GM18499 (cell line): ENCODE data around the gene USP26.
"Not testable (repeated sequence)": the region's sequence is repeated elsewhere in the genome, so short reads cannot be mapped to it uniquely, and the experiment has no call there.

ENCODE experiments used
- ATAC-seq: cut with Tn5 transposase; IDR thresholded peaks from one replicate; pipeline ENCODE4 v1.9.1; 2021; ENCODE audit warnings: moderate number of reproducible peaks; ENCODE audit not compliant: insufficient read depth, unreplicated experiment

The USP26 gene

DNA sequence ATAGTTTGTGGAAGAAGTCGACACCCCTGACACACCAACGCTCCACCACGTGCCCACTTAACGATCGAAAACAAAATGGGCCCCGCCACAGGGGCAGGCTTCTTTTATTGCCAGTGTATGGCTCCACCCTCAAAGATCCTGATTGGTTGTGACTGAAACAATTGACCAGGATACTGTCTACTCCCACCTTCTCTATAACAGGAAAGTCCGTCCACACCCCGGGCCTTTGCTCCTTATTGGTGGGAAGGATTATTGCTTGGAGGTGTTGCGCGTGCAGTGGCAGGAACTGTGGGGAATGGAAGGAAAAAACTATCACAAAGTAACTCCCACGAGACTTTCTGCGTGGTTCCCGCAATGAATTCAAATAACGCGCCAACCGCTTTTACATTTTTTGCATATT lies at the start of gene USP26:
Gene USP26 (minus strand): TSS at position 79 of the 400 bp plus-strand sequence. CDS start 68,889 bp downstream, outside the sequence.
- no peak for ATAC-seq

DNA sequence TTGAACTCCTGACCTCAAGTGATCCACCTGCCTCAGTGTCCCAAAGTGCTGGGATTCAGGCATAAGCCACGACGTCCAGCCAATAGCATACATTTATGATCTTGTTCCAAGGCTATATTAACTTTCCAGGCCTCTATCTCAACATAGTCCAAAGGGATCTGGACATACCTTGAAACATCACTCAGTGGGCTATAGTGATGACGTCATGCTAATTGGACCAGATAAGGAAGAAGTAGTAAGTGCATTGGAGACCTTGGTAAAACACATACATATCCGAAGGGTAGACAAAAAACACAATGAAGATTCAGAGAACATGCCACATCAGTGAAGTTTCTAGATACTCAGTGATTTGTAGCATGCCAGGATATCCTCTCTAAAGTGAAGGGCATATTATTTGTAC lies 37.4 kb upstream of the USP26 start:
- ATAC-seq: no peak

DNA sequence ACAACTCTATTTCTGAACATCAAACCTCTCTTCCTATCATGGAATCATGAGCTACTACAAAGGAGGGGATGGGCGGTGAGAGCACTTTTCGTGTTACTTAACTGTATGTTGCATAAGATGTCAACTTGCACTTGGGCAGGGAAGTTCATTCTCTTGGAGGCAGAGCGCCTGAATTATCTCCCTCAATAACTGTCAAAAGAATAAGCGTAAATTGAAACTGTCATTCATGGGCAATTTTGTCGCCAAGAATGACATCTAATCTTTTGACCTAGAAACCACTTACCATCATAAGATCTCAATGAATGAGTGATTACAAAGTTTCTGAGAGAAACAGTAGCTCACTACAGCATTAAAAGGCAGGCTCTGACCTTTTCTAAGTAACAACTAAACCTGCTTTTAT lies 23.5 kb upstream of the USP26 start:
- no peak for ATAC-seq

DNA sequence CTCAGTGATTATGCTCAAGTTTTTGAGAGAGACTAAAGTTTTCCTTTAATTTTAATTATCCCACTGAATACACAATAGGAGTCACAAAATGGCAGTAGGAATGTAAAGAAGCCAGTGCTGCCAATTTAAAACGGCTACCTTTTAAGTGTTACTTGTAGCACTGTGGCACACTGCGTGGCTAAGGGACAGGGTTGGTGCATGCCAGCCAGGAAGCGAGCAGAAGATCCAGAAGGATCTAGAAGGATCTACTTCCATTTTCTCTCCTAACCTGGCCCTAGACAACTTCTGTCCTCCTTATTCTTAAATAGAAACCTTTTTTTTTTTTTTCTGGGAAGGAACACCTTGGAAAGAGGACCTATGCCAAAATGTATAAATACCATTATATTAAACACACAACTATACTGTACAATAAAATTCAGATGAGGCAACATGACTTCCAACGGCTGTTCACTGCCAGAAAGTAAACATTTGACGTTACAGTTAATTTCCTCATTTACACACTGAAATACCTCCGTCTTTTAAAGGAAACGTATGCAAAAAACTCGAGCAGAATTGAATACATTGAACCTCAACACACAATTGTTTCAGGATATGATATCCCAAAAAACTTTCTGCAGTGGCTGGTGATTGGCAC lies 2.7 kb downstream of the USP26 start:
- ATAC-seq: no peak

DNA sequence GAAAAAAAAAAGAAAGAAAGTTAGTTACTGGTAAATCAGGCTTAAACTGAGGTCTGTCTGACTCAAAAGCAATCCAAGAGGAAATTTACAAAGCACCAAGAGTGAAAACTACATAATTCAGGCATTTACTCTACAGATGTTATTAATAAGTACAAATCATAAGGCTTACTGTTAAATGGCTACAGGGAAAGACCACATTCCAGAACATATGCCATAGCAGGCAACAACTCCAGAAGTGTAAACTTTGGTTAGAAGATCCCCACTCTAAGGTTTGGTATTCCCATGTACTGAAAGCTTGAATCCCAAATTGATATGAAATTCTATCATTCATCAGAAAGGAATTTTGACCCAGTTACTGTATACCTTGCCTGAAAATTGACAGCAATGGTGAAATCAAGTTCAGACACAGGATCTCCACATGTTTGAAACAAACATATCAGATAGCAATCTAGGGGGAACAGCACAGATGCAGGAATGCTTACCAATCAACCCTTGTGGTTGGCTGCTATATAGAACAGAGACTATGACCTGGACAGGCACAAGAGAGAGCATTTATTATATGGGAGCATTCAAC lies 6.6 kb downstream of the USP26 start:
- no peak for ATAC-seq

DNA sequence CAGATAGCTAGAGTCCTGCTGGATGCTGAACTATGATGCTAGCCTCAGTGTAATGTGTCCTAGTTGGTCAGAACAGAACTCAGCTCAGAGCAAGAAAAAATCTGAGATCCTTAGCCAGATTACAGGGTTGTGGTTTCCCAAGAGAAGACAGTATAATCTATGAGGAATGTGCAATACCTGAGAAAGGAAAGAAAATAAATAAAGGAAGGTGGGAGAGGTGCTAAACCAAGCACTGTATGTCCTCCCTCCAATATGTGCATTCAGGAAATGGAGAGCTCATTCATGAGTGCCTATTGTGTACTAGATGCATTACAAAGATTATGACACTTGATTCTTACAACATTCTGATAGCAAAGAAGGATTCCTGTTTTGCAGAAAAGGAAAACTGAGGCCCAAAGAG lies 7.5 kb downstream of the USP26 start:
- ATAC-seq: no peak

DNA sequence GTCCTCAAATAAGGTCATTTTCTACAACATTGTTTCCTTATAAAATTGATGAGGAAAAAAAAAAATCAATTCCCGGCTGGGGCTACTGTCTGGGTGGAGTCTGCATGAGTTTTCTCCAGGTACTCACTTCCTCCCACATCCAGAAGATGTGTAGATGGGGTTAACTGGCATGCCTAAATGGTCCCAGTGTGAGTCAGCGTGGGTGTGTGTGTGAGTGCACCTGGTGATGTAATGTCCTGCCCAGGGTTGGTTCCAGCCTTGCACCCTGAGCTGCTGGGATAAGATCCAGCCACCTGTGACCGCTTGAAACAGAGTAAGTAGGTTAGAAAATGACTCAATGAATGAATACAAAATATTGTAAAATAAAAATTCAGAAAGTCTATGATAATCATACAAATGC lies 11.1 kb downstream of the USP26 start:
- no peak for ATAC-seq

- ATAC-seq: not testable (repeated sequence)
These were observed 11.9 kb downstream of the USP26 start for GRCh38 chrX:133085056-133085455.

- ATAC-seq: no peak
These were observed 13.0 kb downstream of the USP26 start for GRCh38 chrX:133083899-133084298.

- ATAC-seq: no peak
These were observed 14.9 kb downstream of the USP26 start for GRCh38 chrX:133081990-133082389.

- ATAC-seq: not testable (repeated sequence)
These were observed 19.1 kb downstream of the USP26 start for GRCh38 chrX:133077856-133078255.

- ATAC-seq: no peak
These were observed 24.3 kb downstream of the USP26 start for GRCh38 chrX:133072566-133072965.

DNA sequence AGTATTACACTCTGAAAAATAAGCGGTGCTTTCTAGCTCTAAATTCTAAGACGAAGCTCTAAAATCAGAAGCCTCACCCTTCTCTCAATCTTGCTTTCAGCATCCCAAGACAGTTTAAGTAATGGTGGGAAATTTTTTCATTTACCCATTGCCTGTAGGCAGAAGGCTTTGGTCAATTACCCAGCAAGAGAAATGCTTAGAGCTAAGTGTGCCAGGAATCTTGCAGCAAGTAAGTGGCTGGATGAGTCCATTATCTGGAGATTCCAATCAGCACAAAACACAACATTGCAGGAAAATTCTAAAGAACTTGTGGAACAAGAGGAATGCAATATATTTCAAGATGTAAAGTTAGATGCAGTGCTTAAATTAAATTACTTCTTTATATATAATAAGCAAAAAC lies 28.4 kb downstream of the USP26 start:
- no peak for ATAC-seq

- ATAC-seq: no peak
These were observed 40.6 kb downstream of the USP26 start for GRCh38 chrX:133056341-133056740.

- no peak for ATAC-seq
These were observed 42.0 kb downstream of the USP26 start for GRCh38 chrX:133054761-133055405.

DNA sequence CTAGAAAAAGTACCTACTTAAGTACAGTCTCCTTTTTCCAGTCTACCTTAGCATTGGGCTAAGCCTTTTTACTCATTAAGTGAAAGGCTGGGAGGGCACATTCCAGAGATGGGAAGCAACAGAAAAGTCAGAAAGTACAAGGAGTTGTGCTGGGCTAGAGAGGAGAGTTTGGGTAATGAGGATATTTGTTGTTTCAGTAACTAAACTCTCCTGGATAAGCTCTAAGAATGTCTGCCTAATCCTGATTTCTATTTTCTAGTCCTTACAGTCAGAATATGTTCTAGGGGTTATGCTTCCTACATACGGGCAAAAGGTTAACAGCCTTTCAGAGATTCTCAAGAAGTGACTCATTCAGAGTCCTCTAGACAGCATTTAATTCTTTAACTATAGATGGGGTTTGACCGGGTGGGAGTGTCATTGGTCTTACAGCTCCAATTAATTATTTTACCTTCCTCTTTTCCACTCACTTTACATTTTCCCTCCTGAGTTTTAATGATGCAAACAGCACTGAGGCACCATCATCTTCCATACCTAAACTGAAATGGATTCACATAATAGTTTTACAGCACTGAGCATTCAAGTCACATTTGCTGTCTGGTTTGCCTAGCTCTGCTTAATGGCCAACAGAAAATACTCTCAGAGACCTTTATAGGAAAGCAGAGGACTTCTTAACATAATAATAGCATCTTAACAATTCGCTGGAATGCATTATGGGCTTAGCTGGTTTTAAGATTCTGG lies 42.9 kb downstream of the USP26 start:
- no peak for ATAC-seq

DNA sequence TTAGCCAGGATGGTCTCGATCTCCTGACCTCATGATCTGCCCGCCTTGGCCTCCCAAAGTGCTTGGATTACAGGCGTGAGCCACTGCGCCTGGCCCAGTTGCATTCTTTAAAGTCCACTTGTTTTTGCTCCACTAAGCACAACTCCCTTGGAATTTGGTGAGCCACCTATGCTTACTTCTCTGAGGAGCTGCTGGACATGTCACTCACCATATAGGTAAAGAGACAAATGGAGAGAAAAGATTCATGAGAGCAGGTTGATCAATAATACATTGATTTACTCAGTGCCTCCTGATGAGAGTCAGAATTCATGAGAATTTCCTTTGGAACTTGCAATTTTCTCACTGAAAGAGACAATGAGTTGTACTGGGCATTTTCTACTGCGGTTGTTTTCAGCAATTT lies 48.2 kb downstream of the USP26 start:
- ATAC-seq: no peak

GRCh38 chrX:133046601-133047000 lies 50.3 kb downstream of the USP26 start:
- ATAC-seq: no peak

DNA sequence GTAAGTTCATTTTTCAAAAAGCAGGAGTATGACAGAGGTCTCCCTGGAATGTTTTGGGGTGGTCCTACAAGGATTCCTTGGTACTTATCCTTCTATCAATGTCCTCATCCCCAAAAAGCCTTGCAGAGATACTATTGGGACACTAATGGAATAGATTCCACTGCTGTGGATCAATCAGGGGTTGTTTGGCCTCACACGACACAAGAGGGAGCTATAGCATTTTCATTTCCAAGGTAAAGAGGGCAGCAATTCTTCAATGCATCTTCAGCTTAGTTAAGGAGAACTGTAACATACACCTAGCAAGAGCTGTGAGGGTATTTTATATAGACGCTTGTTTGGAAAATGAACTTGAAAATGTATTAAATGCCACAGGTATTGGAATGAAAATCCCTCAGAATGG lies 50.9 kb downstream of the USP26 start:
- no peak for ATAC-seq

GRCh38 chrX:133044145-133044786 lies 52.6 kb downstream of the USP26 start:
- not testable (repeated sequence) for ATAC-seq

- ATAC-seq: no peak
These were observed 54.6 kb downstream of the USP26 start for GRCh38 chrX:133042260-133042659.
